ENCODE measurements around the gene MPI. TPM values are rescaled to one million over a fixed set of nuclear protein-coding genes. Genes with fewer than 3 reads are reported as not detected.
A peak's percentile ranks its signal among the peaks of the same experiment; 100 is the strongest.
"Not testable (repeated sequence)": the region's sequence is repeated elsewhere in the genome, so short reads cannot be mapped to it uniquely, and the experiment has no call there.

The MPI gene
- total and polyA plus RNA-seq, 5 experiments from 2014 or later = 74.3 to 85.6 (median 80.5) TPM

DNA sequence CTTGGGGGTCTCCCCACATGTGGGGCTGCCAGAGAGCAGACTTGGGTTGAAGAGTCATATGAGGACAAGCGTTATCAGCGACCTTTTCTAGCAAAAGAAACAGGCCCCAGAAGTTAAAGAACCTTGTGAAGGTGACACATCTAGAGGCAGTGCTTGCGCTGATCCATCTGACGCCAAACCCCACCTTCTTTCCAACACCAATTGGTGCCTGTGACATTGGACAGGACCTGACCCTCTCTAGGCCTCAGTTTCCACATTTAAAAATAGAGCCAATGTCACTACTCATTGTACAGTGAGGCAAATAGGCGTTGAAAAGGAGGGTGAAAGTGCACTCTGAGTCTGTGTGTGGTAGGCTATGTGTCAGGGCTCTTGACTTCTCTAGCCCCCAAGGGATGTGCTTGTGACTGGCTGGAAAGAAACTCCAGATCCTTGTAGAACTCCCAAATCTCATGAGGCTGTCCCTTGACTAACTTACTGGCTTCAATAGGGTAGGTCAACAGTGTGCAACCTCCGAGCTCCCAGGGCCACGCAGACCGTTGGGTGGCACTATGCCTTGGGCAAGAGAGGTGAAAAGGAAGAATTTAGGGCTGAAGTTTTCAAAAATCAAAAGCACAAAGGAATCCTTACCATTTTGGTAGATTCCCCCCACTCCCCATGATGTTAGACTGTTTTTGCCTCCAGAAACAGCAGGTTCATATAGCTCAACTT is 17.5 kb downstream of the MPI start:
- ATAC-seq = peak; percentile 3 to 5
- peak overlapping the region; percentile 93 to 99 (median 97) for H3K27ac Mint-ChIP-seq
- H3K4me3 Mint-ChIP-seq = peak overlapping the region; percentile 94 to 99 (median 98)
- POLR2A ChIA-PET = interaction anchor here (0.6 to 4.7 kb wide), 14 partner anchors 11 to 292 kb away, joined by 3 to 28 read pairs (median 5); partner anchors contain the start of genes CLK3, COX5A, MPI and ULK3
- H3K4me1 Mint-ChIP-seq = peaks cover 22 to 39% (median 36%) of the 10 kb centered on the region in 4 donors
- no peaks in the 10 kb centered on the region for H3K9me3 Mint-ChIP-seq
- no peak for DNase-seq
- peaks cover 0 to 21% (median 3%) of the 10 kb centered on the region in 3 donors for H3K36me3 Mint-ChIP-seq
- H3K27me3 Mint-ChIP-seq = no peaks in the 10 kb centered on the region

- Mint-ChIP-seq H3K27ac (peak overlapping the region in 3 of 10 donors; percentile 5 to 68 (median 8)), H3K36me3 (peaks cover 0 to 13% (median 6%) of the 10 kb centered on the region in 3 donors), H3K4me3 (peak overlapping the region in 2 of 10 donors; percentile 30 to 34), H3K27me3 (no peaks in the 10 kb centered on the region), H3K4me1 (peaks cover 20 to 34% (median 29%) of the 10 kb centered on the region in 4 donors), H3K9me3 (no peaks in the 10 kb centered on the region)
- DNase-seq (no peak), ATAC-seq (no peak)
- POLR2A ChIA-PET = interaction anchor here (0.8 to 4.7 kb wide), 3 partner anchors 12 to 65 kb away, joined by 3 to 23 read pairs (median 4); partner anchors contain the start of gene ULK3
Measured at GRCh38 chr15:74908635-74909034, 18.8 kb downstream of the MPI start.

DNA sequence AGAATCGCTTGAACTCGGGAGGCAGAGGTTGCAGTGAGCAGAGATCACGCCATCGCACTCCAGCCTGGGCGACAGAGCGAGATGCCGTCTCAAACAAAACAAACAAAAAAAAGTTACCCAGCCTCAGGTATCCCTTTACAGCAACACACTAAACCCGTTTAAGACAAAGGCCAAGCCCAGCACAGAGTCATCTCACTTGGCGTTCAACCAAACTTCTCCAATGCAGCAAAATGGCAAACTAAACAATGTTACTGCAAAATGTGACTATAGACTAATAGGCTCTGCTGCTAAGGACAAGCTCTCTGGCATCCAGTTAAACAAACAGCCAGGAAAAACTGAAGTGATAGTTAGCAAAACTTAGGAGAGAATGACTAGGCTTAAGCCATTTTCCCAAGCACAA is 23.2 kb downstream of the MPI start:
- DNase-seq (no peak), ATAC-seq (no peak)
- H3K4me3 Mint-ChIP-seq = no peak overlapping the region
- H3K36me3 Mint-ChIP-seq = peaks cover 0 to 35% (median 5%) of the 10 kb centered on the region in 3 donors
- POLR2A ChIA-PET = interaction anchor here (1.1 kb wide), 1 partner anchor 10 kb away, joined by 5 read pairs; no protein-coding TSS in a partner anchor
- no peaks in the 10 kb centered on the region for H3K27me3 Mint-ChIP-seq
- peak overlapping the region in 1 of 10 donors; percentile 48 for H3K27ac Mint-ChIP-seq
- H3K9me3 Mint-ChIP-seq = no peaks in the 10 kb centered on the region
- no peaks in the 10 kb centered on the region for H3K4me1 Mint-ChIP-seq

DNA sequence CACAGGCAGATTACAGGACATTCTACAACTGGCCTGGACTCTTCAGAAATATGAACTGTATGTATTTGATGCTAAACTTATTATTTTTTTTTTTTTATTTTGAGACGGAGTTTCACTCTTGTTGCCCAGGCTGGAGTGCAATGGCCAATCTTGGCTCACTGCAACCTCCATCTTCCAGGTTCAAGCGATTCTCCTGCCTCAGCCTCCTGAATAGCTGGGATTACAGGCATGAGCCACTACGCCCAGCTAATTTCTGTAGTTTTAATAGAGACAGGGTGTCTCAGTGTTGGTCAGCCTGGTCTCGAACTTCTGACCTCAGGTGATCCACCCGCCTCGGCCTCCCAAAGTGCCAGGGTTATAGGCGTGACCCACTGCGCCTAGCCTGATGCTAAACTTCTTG is 24.0 kb downstream of the MPI start:
- H3K9me3 Mint-ChIP-seq, ATAC-seq, H3K4me3 Mint-ChIP-seq, H3K4me1 Mint-ChIP-seq, POLR2A ChIA-PET, H3K27me3 Mint-ChIP-seq, H3K27ac Mint-ChIP-seq, DNase-seq: not testable (repeated sequence)
- peaks cover 0 to 43% (median 5%) of the 10 kb centered on the region in 3 donors for H3K36me3 Mint-ChIP-seq

DNA sequence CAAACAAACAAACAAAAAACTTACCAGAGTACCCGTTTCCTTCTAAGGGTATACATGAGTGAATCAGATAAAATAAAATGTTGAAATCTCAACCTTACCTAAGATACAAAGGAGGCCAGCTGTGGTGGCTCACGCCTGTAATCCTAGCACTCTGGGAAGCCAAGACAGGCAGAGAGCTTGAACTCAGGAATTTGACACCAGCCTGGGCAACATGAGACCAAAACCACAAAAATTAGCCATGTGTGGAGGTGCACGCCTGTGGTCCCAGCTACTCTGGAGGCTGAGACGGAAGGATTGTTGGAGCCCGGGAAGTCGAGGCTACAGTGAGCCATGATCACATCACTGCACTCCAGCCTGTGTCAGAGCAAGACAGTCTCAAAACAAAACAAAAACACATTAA is 27.8 kb downstream of the MPI start:
- Mint-ChIP-seq H3K4me3 (no peak overlapping the region), H3K27me3 (no peaks in the 10 kb centered on the region), H3K36me3 (peaks cover 0 to 76% (median 13%) of the 10 kb centered on the region in 3 donors), H3K9me3 (no peaks in the 10 kb centered on the region), H3K27ac (peak overlapping the region in 1 of 10 donors; percentile 24), H3K4me1 (peaks cover 0 to 5% (median 0%) of the 10 kb centered on the region in 4 donors)
- DNase-seq = no peak
- ATAC-seq = no peak
- POLR2A ChIA-PET = interaction anchor here (0.7 kb wide), 1 partner anchor 55 kb away, joined by 6 read pairs; no protein-coding TSS in a partner anchor

- Mint-ChIP-seq H3K4me3 (no peak overlapping the region), H3K27me3 (no peaks in the 10 kb centered on the region)
Measured at GRCh38 chr15:74920456-74920855, 30.6 kb downstream of the MPI start.

DNA sequence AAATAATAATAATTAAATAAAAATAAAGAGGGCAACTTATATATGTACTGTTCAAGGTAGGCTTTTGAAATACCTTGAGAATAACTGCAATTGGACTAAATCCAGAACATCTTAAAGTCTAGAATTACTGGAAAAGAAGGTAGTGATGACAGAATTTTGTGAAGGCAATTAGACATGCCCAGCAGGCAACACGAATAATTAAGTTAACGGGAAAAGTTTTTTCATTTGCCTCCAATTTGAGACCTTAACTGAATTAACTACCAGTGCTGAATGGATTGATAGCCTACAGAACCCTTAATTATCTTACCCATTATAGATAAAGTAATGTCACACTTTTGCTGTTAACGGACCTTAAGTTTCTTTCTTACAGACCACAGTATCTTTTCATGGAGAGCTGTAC is 34.7 kb downstream of the MPI start:
- Mint-ChIP-seq H3K27me3 (no peaks in the 10 kb centered on the region), H3K27ac (no peak overlapping the region), H3K9me3 (no peaks in the 10 kb centered on the region), H3K36me3 (peaks cover 0 to 93% (median 13%) of the 10 kb centered on the region in 3 donors), H3K4me3 (no peak overlapping the region), H3K4me1 (peaks cover 0 to 2% (median 0%) of the 10 kb centered on the region in 4 donors)
- DNase-seq (no peak), ATAC-seq (no peak)
- POLR2A ChIA-PET = interaction anchor here (1.2 kb wide), 1 partner anchor 27 kb away, joined by 4 read pairs; no protein-coding TSS in a partner anchor

More at GRCh38 chr15:74920456-74920855, 30.6 kb downstream of the MPI start:
- H3K4me1 Mint-ChIP-seq = peaks cover 0 to 5% (median 0%) of the 10 kb centered on the region in 4 donors
- H3K27ac Mint-ChIP-seq = peak overlapping the region in 2 of 10 donors; percentile 8 to 34
- ATAC-seq (no peak), DNase-seq (no peak)
- no peaks in the 10 kb centered on the region for H3K9me3 Mint-ChIP-seq
- POLR2A ChIA-PET = interaction anchor here (0.6 kb wide), 1 partner anchor 80 kb away, joined by 4 read pairs; no protein-coding TSS in a partner anchor
- peaks cover 0 to 88% (median 10%) of the 10 kb centered on the region in 3 donors for H3K36me3 Mint-ChIP-seq

GRCh38 chr15:74928771-74929198 is 38.9 kb downstream of the MPI start:
- Mint-ChIP-seq H3K4me3 (no peak overlapping the region), H3K36me3 (peaks cover 0 to 81% (median 3%) of the 10 kb centered on the region in 3 donors), H3K27me3 (no peaks in the 10 kb centered on the region), H3K27ac (no peak overlapping the region), H3K9me3 (no peaks in the 10 kb centered on the region), H3K4me1 (peaks cover 0 to 15% (median 8%) of the 10 kb centered on the region in 4 donors)
- POLR2A ChIA-PET = no interaction called here
- no peak for ATAC-seq
- DNase-seq = no peak

DNA sequence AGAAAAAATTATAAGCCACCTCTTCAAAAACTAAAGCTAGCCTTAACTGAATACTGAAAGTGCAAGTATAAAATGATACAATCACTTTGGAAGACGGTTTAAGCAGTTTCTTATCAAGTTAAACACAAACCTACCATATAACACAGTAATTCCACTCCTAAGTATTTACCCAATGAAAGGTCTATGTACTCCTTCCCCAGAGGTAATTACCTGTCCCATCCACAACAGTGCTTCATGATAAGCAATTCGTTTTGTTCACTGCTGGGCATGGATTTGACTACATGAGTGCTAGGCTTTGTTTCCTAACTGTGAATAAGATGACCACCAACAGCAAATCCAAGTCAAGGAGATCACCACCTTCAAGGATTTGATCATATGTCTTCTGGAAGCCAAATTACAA is 43.7 kb downstream of the MPI start:
- POLR2A ChIA-PET = no interaction called here
- H3K9me3 Mint-ChIP-seq = no peaks in the 10 kb centered on the region
- H3K36me3 Mint-ChIP-seq = peaks cover 0 to 42% (median 0%) of the 10 kb centered on the region in 3 donors
- DNase-seq = no peak
- no peak for ATAC-seq
- H3K4me1 Mint-ChIP-seq = peaks cover 12 to 49% (median 30%) of the 10 kb centered on the region in 4 donors
- no peaks in the 10 kb centered on the region for H3K27me3 Mint-ChIP-seq
- peak overlapping the region in 1 of 10 donors; percentile 3 for H3K4me3 Mint-ChIP-seq
- peak overlapping the region in 7 of 10 donors; percentile 17 to 69 (median 35) for H3K27ac Mint-ChIP-seq

- Mint-ChIP-seq H3K4me1 (peaks cover 12 to 49% (median 31%) of the 10 kb centered on the region in 4 donors), H3K4me3 (peak overlapping the region; percentile 8 to 75 (median 52)), H3K27ac (peak overlapping the region in 4 of 10 donors; percentile 7 to 82 (median 72)), H3K36me3 (peaks cover 0 to 27% (median 0%) of the 10 kb centered on the region in 3 donors)
- DNase-seq, H3K27me3 Mint-ChIP-seq, ATAC-seq, H3K9me3 Mint-ChIP-seq: not testable (repeated sequence)
- POLR2A ChIA-PET = interaction anchor here (1.7 kb wide), 1 partner anchor 34 kb away, joined by 7 read pairs; no protein-coding TSS in a partner anchor
Measured at GRCh38 chr15:74935193-74935592, 45.4 kb downstream of the MPI start.

DNA sequence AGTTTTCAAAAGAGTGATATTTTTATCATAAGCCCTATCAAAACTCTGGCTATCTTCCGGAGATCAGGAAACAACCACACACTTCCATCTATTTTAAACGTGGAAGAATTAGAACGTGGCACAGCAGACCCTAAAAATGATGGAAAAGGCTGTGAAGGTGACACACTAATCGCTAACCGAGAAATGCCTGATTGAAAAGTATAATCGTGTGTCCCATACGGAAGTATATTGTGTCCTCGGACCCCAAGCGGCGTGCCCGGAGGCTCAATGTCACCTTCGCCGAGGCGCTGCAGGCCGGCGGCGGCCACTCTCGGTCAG is 47.4 kb downstream of the MPI start:
- H3K4me1 Mint-ChIP-seq = peaks cover 12 to 42% (median 29%) of the 10 kb centered on the region in 4 donors
- H3K27ac Mint-ChIP-seq = peak overlapping the region; percentile 65 to 93 (median 86)
- peak overlapping the region; percentile 85 to 96 (median 92) for H3K4me3 Mint-ChIP-seq
- H3K36me3 Mint-ChIP-seq = peaks cover 0 to 9% (median 0%) of the 10 kb centered on the region in 3 donors
- POLR2A ChIA-PET = interaction anchor here (1.0 to 1.9 kb wide), 9 partner anchors 14 to 160 kb away, joined by 3 to 13 read pairs (median 6); partner anchors contain the start of genes FAM219B and RPP25
- no peaks in the 10 kb centered on the region for H3K9me3 Mint-ChIP-seq
- no peak for DNase-seq
- H3K27me3 Mint-ChIP-seq = no peaks in the 10 kb centered on the region
- no peak for ATAC-seq

DNA sequence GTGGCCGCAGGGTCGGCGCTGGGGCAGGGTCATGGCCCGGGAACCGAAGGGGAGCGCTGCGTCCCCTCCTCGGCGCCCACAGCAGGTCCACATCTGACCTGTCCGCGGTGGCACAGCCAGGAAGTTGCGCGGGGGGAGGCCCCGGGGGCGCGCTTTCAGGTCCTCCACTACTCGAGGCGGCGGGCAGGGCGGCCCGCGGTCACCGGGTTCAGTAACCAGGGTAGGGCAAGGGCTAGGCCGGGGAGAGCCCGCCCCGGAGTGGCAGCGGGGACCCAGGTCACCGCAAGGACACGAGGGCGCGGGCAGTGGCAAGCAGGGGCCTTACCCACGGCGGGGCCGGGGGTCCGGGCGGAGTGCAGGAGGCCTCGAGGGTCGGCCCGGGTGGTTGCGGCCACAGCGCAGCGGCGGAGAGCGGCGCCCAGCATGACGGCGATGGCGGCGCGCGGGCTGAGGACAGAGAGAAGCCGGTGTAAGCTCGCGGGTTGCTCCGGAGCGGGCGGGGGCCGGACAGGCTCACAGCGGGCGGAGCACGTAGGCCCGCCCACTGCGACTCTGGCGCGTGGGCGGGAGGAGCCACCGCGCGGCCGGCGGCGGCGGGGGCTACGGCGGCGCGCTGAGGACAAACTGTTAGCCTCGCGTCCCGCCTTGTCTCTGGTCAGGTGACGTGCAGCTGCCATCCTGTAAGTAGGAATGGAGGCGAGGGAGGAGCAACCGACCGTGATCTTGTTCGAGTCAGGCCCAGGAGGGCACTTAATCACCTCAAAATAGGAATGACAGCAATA is 47.9 kb downstream of the MPI start, which contains the start of gene COX5A:
TSS of gene COX5A (minus strand) at position 484 of the 782 bp plus-strand sequence. CDS start at position 425, 59 bp downstream.
- Mint-ChIP-seq H3K9me3 (no peaks in the 10 kb centered on the region), H3K4me1 (peaks cover 12 to 39% (median 28%) of the 10 kb centered on the region in 4 donors), H3K4me3 (peak within 1 kb of the TSS; percentile 85 to 96 (median 92)), H3K27ac (peak within 1 kb of the TSS; percentile 73 to 97 (median 94)), H3K36me3 (peaks cover 0 to 6% (median 0%) of the 10 kb centered on the region in 3 donors), H3K27me3 (no peaks in the 10 kb centered on the region)
- ATAC-seq (peak; percentile 94 to 96), DNase-seq (peak; percentile 87 to 94 (median 90))
- POLR2A ChIA-PET = interaction anchor here (0.6 to 1.9 kb wide), 17 partner anchors 13 to 508 kb away, joined by 3 to 13 read pairs (median 4); partner anchors contain the start of genes FAM219B, RPP25 and ULK3
